NCI-H524 treated with DMSO at 0.1 percent for 48 hours (cell line): ENCODE data around the gene STKLD1.
"Not testable (repeated sequence)": the region's sequence is repeated elsewhere in the genome, so short reads cannot be mapped to it uniquely, and the experiment has no call there.

ENCODE experiments used
- DNase-seq: peaks from one replicate; lab custom pipeline; 2025; lab: John Stamatoyannopoulos, UW

The STKLD1 gene

DNA sequence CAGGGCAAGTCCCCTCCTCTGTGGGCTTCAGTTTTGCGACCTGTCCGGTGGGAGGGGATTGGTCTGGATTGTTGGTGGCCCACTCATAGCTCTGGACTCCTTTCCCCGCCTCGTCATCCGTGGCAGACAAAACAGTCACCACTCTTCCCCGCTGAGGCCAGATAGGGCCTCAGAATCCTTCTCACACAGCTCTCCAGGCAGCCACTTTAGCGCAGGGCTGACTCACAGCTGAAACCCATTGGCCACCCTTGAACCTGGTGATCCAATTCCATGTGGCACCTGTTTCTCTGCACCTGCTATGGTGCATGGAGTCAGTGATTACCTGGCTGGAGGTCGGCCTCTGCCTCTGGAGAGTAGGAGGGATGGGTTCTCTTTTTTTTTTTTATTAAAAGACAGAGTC, 67.8 kb downstream of the STKLD1 start:
- DNase-seq, result no peak

DNA sequence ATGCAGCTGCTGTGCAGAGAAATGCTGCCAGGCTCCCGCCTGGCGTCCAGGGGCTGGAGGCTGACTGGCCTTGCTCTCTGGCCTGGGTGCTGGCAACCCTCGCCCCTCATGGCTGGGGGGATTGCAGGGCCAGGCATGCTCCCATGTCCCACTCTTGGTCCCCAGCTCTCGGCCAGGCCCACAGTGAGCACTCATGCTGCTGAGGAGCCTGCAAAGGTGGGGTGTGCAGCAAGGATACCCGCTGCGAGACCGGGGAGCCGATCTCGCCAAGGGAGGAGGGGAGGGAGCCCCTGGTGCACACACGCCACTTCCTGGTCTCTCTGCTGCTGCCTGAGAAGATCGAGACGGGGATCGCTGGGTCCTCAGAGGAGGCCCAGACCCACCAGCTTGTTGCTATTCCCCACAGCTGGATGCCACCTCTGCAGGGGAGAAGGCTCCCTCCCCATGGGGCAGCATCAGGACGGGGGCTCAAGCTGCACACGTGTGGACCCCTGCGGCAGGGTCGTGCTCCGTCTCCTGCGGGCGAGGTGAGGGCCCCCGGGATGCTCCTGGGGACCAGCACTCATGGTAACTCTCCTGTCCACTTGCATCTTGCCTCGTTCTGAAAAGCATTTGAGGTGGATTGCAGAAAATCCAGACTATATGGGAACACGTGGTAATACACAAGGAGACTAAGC, 69.3 kb downstream of the STKLD1 start:
- DNase-seq, result no peak

- DNase-seq, result no peak
Measured at GRCh38 chr9:133448487-133448972, 72.4 kb downstream of the STKLD1 start.

GRCh38 chr9:133449760-133450159, 73.6 kb downstream of the STKLD1 start:
- no peak for DNase-seq

DNA sequence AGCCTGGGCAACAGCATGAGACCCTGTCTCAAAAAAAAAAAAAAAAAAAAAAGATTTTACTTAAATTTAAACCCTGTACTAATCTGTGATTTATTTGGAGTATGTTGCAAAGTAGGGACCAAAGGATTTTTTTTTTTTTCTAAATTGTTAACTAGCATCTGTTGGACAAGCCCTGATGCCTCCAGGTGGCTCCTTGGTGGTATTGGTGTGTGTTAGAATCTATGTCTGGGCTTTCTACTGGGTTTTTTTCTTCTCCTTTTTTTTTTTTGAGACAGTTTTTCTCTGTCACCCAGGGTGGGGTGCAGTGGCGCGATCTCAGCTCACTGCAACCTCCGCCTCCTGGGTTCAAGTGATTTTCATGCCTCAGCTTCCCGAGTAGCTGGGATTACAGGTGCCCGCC, 75.7 kb downstream of the STKLD1 start:
- not testable (repeated sequence) for DNase-seq

GRCh38 chr9:133452562-133452961, 76.4 kb downstream of the STKLD1 start:
- no peak for DNase-seq

GRCh38 chr9:133453651-133454050, 77.5 kb downstream of the STKLD1 start:
- DNase-seq, result no peak

DNA sequence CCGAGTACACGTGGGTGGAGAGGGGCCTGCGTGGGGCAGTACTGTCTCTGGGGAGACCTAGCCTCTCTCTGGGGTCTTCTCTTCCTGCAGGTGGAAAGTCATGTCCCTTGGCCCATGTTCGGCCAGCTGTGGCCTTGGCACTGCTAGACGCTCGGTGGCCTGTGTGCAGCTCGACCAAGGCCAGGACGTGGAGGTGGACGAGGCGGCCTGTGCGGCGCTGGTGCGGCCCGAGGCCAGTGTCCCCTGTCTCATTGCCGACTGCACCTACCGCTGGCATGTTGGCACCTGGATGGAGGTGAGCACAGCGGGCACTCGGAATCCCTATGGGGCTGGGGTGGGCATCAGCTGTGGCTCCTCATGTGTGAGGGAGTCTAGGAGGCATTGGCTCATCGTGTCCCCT, 78.2 kb downstream of the STKLD1 start:
- no peak for DNase-seq

- DNase-seq, result no peak
Measured at GRCh38 chr9:133454943-133455673, 78.9 kb downstream of the STKLD1 start.
